ENCODE data around the gene ANKRD33B. TPM values are rescaled to one million over a fixed set of nuclear protein-coding genes. Genes with fewer than 3 reads are reported as not detected.

The ANKRD33B gene
- total RNA-seq, 1 donor from 2014 or later: 4.0 TPM

GRCh38 chr5:10621832-10622231 is 58.0 kb downstream of the ANKRD33B start:
- no peaks in the 10 kb centered on the region for H3K27me3 Mint-ChIP-seq (ENCODE audit: low read depth)
- peaks cover 2% of the 10 kb centered on the region for H3K36me3 Mint-ChIP-seq (ENCODE audit: low read depth)
- no peaks in the 10 kb centered on the region for H3K4me1 Mint-ChIP-seq (ENCODE audit: low read depth)
- no peak for DNase-seq (ENCODE audit: low spot score)
- TF ChIP-seq CTCF (IDR thresholded peaks at IDR 0.05): no peak
- H3K27ac Mint-ChIP-seq (ENCODE audit: unreplicated experiment): no peak overlapping the region
- peaks cover 12% of the 10 kb centered on the region for H3K9me3 Mint-ChIP-seq (ENCODE audit: low read depth)
- H3K4me3 Mint-ChIP-seq (ENCODE audit: unreplicated experiment): no peak overlapping the region

- Mint-ChIP-seq H3K27me3 (ENCODE audit: low read depth) (no peaks in the 10 kb centered on the region), H3K4me1 (ENCODE audit: low read depth) (peaks cover 10% of the 10 kb centered on the region), H3K9me3 (ENCODE audit: low read depth) (peaks cover 12% of the 10 kb centered on the region), H3K27ac (ENCODE audit: unreplicated experiment) (no peak overlapping the region), H3K36me3 (ENCODE audit: low read depth) (peaks cover 2% of the 10 kb centered on the region), H3K4me3 (ENCODE audit: unreplicated experiment) (no peak overlapping the region)
- no peak for TF ChIP-seq CTCF (IDR thresholded peaks at IDR 0.05)
- DNase-seq (ENCODE audit: low spot score): no peak
Observed at GRCh38 chr5:10622810-10623209, 58.9 kb downstream of the ANKRD33B start.

GRCh38 chr5:10623305-10623910 is 59.5 kb downstream of the ANKRD33B start:
- Mint-ChIP-seq H3K27ac (ENCODE audit: unreplicated experiment) (no peak overlapping the region), H3K36me3 (ENCODE audit: low read depth) (peaks cover 2% of the 10 kb centered on the region), H3K27me3 (ENCODE audit: low read depth) (no peaks in the 10 kb centered on the region), H3K4me3 (ENCODE audit: unreplicated experiment) (no peak overlapping the region), H3K9me3 (ENCODE audit: low read depth) (peaks cover 12% of the 10 kb centered on the region), H3K4me1 (ENCODE audit: low read depth) (peaks cover 13% of the 10 kb centered on the region)
- no peak for TF ChIP-seq CTCF (IDR thresholded peaks at IDR 0.05)
- DNase-seq (ENCODE audit: low spot score): no peak

- H3K4me1 Mint-ChIP-seq (ENCODE audit: low read depth): peaks cover 13% of the 10 kb centered on the region
- no peak overlapping the region for H3K27ac Mint-ChIP-seq (ENCODE audit: unreplicated experiment)
- no peak for TF ChIP-seq CTCF (IDR thresholded peaks at IDR 0.05)
- peaks cover 12% of the 10 kb centered on the region for H3K9me3 Mint-ChIP-seq (ENCODE audit: low read depth)
- H3K27me3 Mint-ChIP-seq (ENCODE audit: low read depth): no peaks in the 10 kb centered on the region
- DNase-seq (ENCODE audit: low spot score): no peak
- H3K4me3 Mint-ChIP-seq (ENCODE audit: unreplicated experiment): no peak overlapping the region
- peaks cover 2% of the 10 kb centered on the region for H3K36me3 Mint-ChIP-seq (ENCODE audit: low read depth)
Observed at GRCh38 chr5:10624206-10624605, 60.3 kb downstream of the ANKRD33B start.

GRCh38 chr5:10624679-10625078 is 60.8 kb downstream of the ANKRD33B start:
- Mint-ChIP-seq H3K4me3 (ENCODE audit: unreplicated experiment) (no peak overlapping the region), H3K9me3 (ENCODE audit: low read depth) (peaks cover 12% of the 10 kb centered on the region), H3K36me3 (ENCODE audit: low read depth) (peaks cover 4% of the 10 kb centered on the region), H3K27ac (ENCODE audit: unreplicated experiment) (no peak overlapping the region), H3K27me3 (ENCODE audit: low read depth) (peaks cover 2% of the 10 kb centered on the region), H3K4me1 (ENCODE audit: low read depth) (peaks cover 13% of the 10 kb centered on the region)
- DNase-seq (ENCODE audit: low spot score): no peak
- no peak for TF ChIP-seq CTCF (IDR thresholded peaks at IDR 0.05)

Data from chondrocyte (in vitro differentiated cells).